HG02588 (cell line): Measurements from ENCODE around the gene GLI2.

Experiments
- ATAC-seq: cut with Tn5 transposase; IDR thresholded peaks from one replicate; pipeline ENCODE4 v1.9.1; 2021; ENCODE audit warnings: mild to moderate bottlenecking, moderate library complexity; ENCODE audit not compliant: unreplicated experiment

The GLI2 gene

GRCh38 chr2:120711694-120712093 is 24.0 kb upstream of the GLI2 start:
- no peak for ATAC-seq

- ATAC-seq, result no peak
Observed at GRCh38 chr2:120712180-120712681, 23.4 kb upstream of the GLI2 start.

- ATAC-seq, result no peak
Observed at GRCh38 chr2:120715353-120715752, 20.3 kb upstream of the GLI2 start.

GRCh38 chr2:120715941-120716340 is 19.7 kb upstream of the GLI2 start:
- no peak for ATAC-seq

- ATAC-seq, result no peak
Observed at GRCh38 chr2:120716641-120717585, 18.8 kb upstream of the GLI2 start.

GRCh38 chr2:120719491-120719890 is 16.2 kb upstream of the GLI2 start:
- no peak for ATAC-seq

- no peak for ATAC-seq
Observed at GRCh38 chr2:120720231-120720630, 15.4 kb upstream of the GLI2 start.

- ATAC-seq, result no peak
Observed at GRCh38 chr2:120720746-120721375, 14.8 kb upstream of the GLI2 start.

GRCh38 chr2:120722246-120722567 is 13.5 kb upstream of the GLI2 start:
- no peak for ATAC-seq

GRCh38 chr2:120722568-120723421 is 12.9 kb upstream of the GLI2 start:
- ATAC-seq, result no peak

- ATAC-seq, result no peak
Observed at GRCh38 chr2:120726245-120726644, 9.4 kb upstream of the GLI2 start.

- ATAC-seq, result no peak
Observed at GRCh38 chr2:120729406-120730399, 6.0 kb upstream of the GLI2 start.

- no peak for ATAC-seq
Observed at GRCh38 chr2:120731175-120731574, 4.5 kb upstream of the GLI2 start.

- no peak for ATAC-seq
Observed at GRCh38 chr2:120732506-120733237, 3.0 kb upstream of the GLI2 start.

- no peak for ATAC-seq
Observed at GRCh38 chr2:120733238-120733932, 2.3 kb upstream of the GLI2 start.

- no peak for ATAC-seq
Observed at GRCh38 chr2:120734930-120735651, 577 bp upstream of the GLI2 start.

- ATAC-seq, result no peak
Observed at GRCh38 chr2:120736202-120736623, 545 bp downstream of the GLI2 start.
